ENCODE measurements around the gene RPTOR.

GRCh38 chr17:80926591-80927250, 382.1 kb downstream of the RPTOR start:
- TF ChIP-seq POLR2A (IDR thresholded peaks at IDR 0.05; ENCODE audit: low read depth, low read length) (no peak), POLR2AphosphoS5 (IDR thresholded peaks at IDR 0.05; ENCODE audit: low read depth, low read length) (no peak), POU2F2 (IDR thresholded peaks at IDR 0.05; ENCODE audit: low read depth, low read length) (no peak), PAX5 (IDR thresholded peaks at IDR 0.05; ENCODE audit: insufficient read depth, low read length, severe bottlenecking) (no peak)

Measured in GM12891 (cell line).